ENCODE results near the gene H2BK1.

DNA sequence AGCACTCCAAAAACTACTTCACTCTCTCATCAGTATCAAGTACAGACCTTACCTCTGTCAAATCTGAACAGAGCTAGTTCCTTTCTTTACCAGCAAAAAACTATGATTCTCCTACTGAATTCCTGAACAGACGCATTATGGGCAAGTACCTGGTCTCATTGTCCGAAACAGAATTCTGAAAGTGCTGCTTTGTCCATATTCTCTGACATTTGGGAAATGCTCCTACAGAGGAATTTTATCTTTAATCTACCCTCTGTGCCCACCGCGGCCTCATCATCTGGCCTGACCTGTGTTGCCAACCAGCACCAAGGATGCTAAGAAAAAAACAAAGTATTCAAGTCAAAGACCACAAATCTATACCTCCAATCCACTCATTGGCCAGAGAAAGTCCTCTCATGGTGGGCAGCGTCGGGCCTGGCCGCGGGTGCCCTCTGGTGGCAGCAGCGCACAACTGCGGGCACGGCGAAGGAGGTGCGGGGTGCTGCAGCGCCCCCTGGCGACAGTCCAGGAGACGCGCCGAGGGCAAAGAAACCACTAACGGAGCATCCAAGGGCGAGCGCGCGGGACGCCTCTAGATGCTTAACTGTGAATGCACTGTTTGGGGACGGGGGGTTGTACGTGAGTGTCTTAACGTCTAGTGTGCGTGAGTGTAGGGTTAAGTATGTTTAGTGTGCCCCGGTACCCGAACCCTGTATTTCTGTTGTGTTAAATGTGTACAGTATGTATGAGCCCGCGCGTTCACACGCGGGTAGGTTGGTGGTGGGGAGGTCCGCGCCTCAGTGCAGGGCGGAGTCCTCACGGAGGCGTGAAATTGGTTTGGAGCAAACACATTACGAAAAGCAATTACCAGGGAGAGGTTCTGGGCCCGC is 37.8 kb downstream of the H2BK1 start:
- TF ChIP-seq, protein P1, sequence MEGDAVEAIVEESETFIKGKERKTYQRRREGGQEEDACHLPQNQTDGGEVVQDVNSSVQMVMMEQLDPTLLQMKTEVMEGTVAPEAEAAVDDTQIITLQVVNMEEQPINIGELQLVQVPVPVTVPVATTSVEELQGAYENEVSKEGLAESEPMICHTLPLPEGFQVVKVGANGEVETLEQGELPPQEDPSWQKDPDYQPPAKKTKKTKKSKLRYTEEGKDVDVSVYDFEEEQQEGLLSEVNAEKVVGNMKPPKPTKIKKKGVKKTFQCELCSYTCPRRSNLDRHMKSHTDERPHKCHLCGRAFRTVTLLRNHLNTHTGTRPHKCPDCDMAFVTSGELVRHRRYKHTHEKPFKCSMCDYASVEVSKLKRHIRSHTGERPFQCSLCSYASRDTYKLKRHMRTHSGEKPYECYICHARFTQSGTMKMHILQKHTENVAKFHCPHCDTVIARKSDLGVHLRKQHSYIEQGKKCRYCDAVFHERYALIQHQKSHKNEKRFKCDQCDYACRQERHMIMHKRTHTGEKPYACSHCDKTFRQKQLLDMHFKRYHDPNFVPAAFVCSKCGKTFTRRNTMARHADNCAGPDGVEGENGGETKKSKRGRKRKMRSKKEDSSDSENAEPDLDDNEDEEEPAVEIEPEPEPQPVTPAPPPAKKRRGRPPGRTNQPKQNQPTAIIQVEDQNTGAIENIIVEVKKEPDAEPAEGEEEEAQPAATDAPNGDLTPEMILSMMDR (IDR thresholded peaks at IDR 0.05) = peak; percentile 100
- TF ChIP-seq EP300 (IDR thresholded peaks at IDR 0.05) (no peak), POLR2A (IDR thresholded peaks at IDR 0.05) (no peak), POLR2AphosphoS5 (IDR thresholded peaks at IDR 0.05) (no peak)
